GM12878 (cell line): ENCODE results near the gene NUP62.

Source experiments
- ATF2 ChIP-seq: IDR thresholded peaks from 2 replicates; pipeline ENCODE4 v1.6.1; 2012; ENCODE audit warnings: low read length, inconsistent platforms
- CHD2 ChIP-seq: IDR thresholded peaks from 2 replicates; pipeline ENCODE4 v1.6.1; 2011; ENCODE audit warnings: low read depth, low read length, improper control_type of control experiment, borderline replicate concordance
- CTCF ChIP-seq, 3 experiments: IDR thresholded peaks in 2 of 3; conservative IDR thresholded peaks in 1 of 3; 2 replicates each; pipeline ENCODE4 v1.5.1; 2011; ENCODE audit warnings: low read depth in 3 of 3, low read length in 3 of 3, mild to moderate bottlenecking in 3 of 3, control low read depth in 2 of 3, moderate library complexity in 2 of 3, inconsistent platforms in 1 of 3, mixed read lengths in 1 of 3; ENCODE audit not compliant: control insufficient read depth in 2 of 3, insufficient read depth in 1 of 3; ENCODE audit errors: extremely low read depth in 1 of 3
- EP300 ChIP-seq, 2 experiments: fragments of 150-350 bp in 1 of 2; IDR thresholded peaks; 2 replicates each; pipeline ENCODE4 v1.6.1; 2011 to 2012; ENCODE audit warnings: low read depth in 2 of 2, low read length in 2 of 2, borderline replicate concordance in 1 of 2, improper control_type of control experiment in 1 of 2, inconsistent platforms in 1 of 2; ENCODE audit not compliant: control insufficient read depth in 1 of 2
- MTA2 ChIP-seq: fragments of 450-650 bp; IDR thresholded peaks from 2 replicates; pipeline ENCODE4 v1.6.1; 2016; ENCODE audit warnings: low read depth, mild to moderate bottlenecking, moderate library complexity
- MXI1 ChIP-seq: fragments of 150-350 bp; IDR thresholded peaks from 2 replicates; pipeline ENCODE4 v1.6.1; 2011; ENCODE audit warnings: low read depth, mild to moderate bottlenecking, inconsistent platforms, low read length, improper control_type of control experiment
- NRF1 ChIP-seq: conservative IDR thresholded peaks from 2 replicates; pipeline ENCODE4 v1.6.1; 2011; ENCODE audit warnings: mild to moderate bottlenecking, low read depth, low read length, improper control_type of control experiment
- POLR2A ChIP-seq: IDR thresholded peaks from 2 replicates; pipeline ENCODE4 v1.6.1; 2011; ENCODE audit warnings: low read depth, mild to moderate bottlenecking, low read length
- RAD21 ChIP-seq: IDR thresholded peaks from 2 replicates; pipeline ENCODE4 v1.6.1; 2011; ENCODE audit warnings: mild to moderate bottlenecking, low read depth, low read length, moderate library complexity; ENCODE audit not compliant: insufficient read depth
- RFX5 ChIP-seq: IDR thresholded peaks from 2 replicates; pipeline ENCODE4 v1.6.1; 2011; ENCODE audit warnings: low read depth, low read length, improper control_type of control experiment

GRCh38 chr19:49869484-49870308, 59.6 kb downstream of the NUP62 start:
- TF ChIP-seq POLR2A, result peak; percentile 56
- no peak; a peak in 1 of 6 replicates for TF ChIP-seq CTCF (IDR thresholded peaks at IDR 0.05 in 2 of 3, conservative IDR thresholded peaks at IDR 0.05 in 1 of 3; ENCODE audit: control insufficient read depth in 2 of 3, extremely low read depth in 1 of 3, insufficient read depth in 1 of 3, low read depth in 3 of 3, low read length in 3 of 3)
- no peak for TF ChIP-seq ATF2
- peak; percentile 100 for TF ChIP-seq RFX5
- TF ChIP-seq MTA2, result no peak
- TF ChIP-seq MXI1, result no peak; the same call in 1 of the 2 replicates
- peak; percentile 63 for TF ChIP-seq NRF1
- peak; percentile 90; the same call in 1 of the 2 replicates for TF ChIP-seq CHD2
- TF ChIP-seq RAD21, result no peak
- no peak; a peak in 1 of 4 replicates for TF ChIP-seq EP300 (IDR thresholded peaks at IDR 0.05; ENCODE audit: borderline replicate concordance in 1 of 2, control insufficient read depth in 1 of 2, low read depth in 2 of 2, low read length in 2 of 2)
